ENCODE results near the gene CFDP1.
A peak's percentile ranks its signal among the peaks of the same experiment; 100 is the strongest.

The CFDP1 gene

DNA sequence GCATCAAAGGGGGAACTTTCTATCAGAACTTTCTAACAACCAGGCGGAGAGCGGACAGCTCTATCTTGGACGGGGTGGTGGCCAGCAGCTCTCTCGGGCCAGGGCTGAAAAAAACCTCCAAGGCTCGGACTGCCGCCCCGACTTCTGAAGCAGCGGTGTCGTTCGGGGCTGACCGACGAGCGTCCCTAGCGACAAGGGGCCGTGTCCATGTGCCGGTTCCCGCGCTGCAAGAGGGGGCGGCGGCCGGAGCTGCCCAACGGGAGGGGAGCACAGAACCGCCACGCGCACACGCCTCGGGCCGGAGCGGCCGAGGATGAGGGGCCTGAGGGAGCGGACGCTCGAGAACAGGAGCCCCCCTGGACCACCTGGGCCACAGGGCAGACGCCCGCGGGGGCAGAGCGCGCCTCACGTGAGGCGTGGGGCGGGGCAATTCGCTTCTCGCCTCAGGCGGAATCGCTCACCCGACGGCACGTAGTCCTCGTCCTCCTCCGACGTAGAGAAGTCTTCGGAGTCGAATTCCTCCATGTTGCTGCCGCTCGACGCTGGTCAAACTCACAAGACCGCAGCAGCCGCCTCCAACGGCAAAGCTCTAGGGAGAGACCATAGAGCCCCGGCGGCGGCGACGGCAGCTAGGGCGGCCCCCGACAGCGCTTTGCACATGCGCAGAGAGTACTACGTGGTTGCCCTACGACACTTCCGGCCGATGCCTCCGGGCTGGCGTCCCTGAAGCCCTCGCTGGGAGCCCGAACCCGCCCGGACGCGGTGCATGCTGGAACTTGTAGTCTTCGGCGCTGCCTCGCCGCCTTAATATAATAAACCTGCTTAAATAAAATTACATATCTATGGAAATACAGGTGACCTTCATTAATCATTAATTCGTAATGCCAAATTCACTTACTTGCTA is at the start of gene CFDP1:
CFDP1 (minus strand) TSS at position 676 of the 904 bp plus-strand sequence; CDS start at position 525, 151 bp downstream.
- Histone ChIP-seq H3K9ac (peak within 1 kb of the TSS; percentile 85), H3K4me3 (peak within 1 kb of the TSS; percentile 83), H3K27me3 (no peaks in the 10 kb centered on the region), H3K36me3 (peaks cover 15% of the 10 kb centered on the region), H3K4me1 (peaks cover 32% of the 10 kb centered on the region), H4K20me1 (peaks cover 37% of the 10 kb centered on the region), H3K4me2 (peak within 1 kb of the TSS; percentile 79), H3K9me3 (no peaks in the 10 kb centered on the region), H3K27ac (peak within 1 kb of the TSS; percentile 81)
- no peak for TF ChIP-seq Cebpa-rat (IDR thresholded peaks at IDR 0.05)

DNA sequence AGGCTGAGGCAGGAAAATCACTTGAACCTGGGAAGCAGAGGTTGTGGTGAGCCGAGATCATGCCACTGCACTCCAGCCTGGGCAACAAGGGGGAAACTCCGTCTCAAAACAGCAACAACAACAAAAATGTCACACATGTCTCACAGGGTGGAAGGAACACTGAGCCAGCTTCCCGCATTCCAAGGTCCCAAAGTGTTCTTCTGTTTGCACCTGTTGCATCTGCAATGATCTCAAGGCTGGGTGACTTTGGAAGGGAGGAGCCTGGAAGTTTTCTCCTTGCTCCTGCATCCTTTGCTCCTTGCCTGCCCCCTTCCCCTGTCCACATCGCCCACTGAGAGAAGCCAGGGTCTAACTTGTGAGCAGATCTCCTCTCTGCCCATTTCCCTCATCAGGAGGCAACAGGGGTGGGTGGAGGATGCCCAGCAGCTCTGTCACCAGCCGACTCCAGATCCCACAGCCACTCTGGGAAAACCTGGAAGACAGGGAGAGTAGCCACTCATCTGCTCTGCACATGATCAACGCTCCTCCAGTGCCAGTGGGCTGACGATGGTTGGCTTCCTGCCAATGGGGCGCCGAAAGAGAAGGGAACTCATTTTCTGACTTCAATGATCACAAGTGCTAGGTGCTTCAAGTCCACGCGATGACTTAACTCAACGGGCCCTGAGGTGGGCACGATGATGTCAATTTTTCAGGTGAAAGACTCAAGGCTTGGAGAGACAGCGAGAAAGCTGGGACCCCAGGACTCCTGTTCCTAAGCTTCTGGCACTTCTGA is 49.3 kb upstream of the CFDP1 start:
- no peak overlapping the region for H3K4me2 ChIP-seq

DNA sequence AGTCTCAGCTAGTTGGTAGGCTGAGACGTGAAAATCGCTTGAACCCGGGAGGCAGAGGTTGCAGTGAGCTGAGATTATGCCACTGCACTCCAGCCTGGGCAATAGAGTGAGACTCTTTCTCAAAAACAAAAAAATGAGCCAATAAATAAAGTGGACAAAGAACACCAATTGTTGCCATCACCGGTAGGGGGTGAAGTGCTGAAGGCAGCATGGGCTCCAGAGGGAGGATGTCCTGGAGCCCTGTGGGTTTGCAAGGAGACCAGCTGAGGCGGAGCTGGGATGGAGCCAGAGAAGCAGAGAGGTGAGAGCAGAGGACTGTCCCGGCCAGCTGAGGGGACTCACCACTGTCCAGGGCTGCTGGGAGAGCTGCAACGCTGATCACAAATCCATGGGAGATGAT is 48.2 kb upstream of the CFDP1 start:
- Histone ChIP-seq H3K9me3 (no peaks in the 10 kb centered on the region), H4K20me1 (peaks cover 87% of the 10 kb centered on the region), H3K4me3 (no peak overlapping the region), H3K27ac (no peak overlapping the region), H3K36me3 (peaks cover 82% of the 10 kb centered on the region), H3K4me1 (peaks cover 38% of the 10 kb centered on the region), H3K27me3 (no peaks in the 10 kb centered on the region), H3K9ac (no peak overlapping the region), H3K4me2 (no peak overlapping the region)
- no peak for TF ChIP-seq Cebpa-rat (IDR thresholded peaks at IDR 0.05)

More for the DNA sequence above, 49.3 kb upstream of the CFDP1 start:
- Histone ChIP-seq H3K9me3 (no peaks in the 10 kb centered on the region), H3K9ac (no peak overlapping the region; the same call in 1 of the 2 replicates), H3K27me3 (no peaks in the 10 kb centered on the region), H4K20me1 (peaks cover 91% of the 10 kb centered on the region), H3K36me3 (peaks cover 82% of the 10 kb centered on the region), H3K27ac (0 out of 2 replicates have a peak overlapping the region, but pooled peaks have one; percentile 12), H3K4me3 (no peak overlapping the region), H3K4me1 (peaks cover 49% of the 10 kb centered on the region)
- no peak for TF ChIP-seq Cebpa-rat (IDR thresholded peaks at IDR 0.05)

DNA sequence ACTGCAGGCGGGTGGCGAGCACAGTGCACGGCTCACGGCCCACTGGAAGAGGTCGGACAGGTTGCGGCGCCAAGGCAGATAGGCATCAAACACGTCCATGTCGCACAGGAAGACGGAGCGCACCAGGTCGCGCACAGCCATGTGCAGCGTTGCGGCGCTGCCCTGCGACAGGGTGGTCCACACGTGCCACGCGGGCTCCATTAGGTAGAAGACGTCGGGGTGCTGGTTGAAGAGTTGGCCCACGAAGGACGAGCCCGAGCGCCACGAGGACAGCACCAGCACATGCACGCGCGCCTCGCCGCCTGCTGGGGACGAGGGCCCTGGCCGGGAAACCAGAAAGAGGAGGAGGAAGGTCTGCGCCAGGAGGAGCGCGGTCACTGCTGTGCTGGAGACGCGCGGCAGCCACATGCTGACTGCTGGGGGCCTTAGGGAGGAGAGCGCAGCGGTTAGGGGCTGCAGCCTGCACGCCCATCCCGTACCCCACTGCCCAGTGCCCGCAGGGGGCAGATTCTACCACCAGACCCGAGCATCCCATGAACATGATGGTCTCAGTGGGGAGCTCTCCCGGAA is 46.2 kb upstream of the CFDP1 start:
- Histone ChIP-seq H3K27me3 (no peaks in the 10 kb centered on the region), H3K9ac (no peak overlapping the region), H3K4me1 (peaks cover 18% of the 10 kb centered on the region), H3K9me3 (no peaks in the 10 kb centered on the region), H3K4me3 (no peak overlapping the region), H3K36me3 (peaks cover 100% of the 10 kb centered on the region), H4K20me1 (peaks cover 67% of the 10 kb centered on the region; the same call in 1 of the 2 replicates), H3K4me2 (no peak overlapping the region), H3K27ac (no peak overlapping the region)
- no peak for TF ChIP-seq Cebpa-rat (IDR thresholded peaks at IDR 0.05)

DNA sequence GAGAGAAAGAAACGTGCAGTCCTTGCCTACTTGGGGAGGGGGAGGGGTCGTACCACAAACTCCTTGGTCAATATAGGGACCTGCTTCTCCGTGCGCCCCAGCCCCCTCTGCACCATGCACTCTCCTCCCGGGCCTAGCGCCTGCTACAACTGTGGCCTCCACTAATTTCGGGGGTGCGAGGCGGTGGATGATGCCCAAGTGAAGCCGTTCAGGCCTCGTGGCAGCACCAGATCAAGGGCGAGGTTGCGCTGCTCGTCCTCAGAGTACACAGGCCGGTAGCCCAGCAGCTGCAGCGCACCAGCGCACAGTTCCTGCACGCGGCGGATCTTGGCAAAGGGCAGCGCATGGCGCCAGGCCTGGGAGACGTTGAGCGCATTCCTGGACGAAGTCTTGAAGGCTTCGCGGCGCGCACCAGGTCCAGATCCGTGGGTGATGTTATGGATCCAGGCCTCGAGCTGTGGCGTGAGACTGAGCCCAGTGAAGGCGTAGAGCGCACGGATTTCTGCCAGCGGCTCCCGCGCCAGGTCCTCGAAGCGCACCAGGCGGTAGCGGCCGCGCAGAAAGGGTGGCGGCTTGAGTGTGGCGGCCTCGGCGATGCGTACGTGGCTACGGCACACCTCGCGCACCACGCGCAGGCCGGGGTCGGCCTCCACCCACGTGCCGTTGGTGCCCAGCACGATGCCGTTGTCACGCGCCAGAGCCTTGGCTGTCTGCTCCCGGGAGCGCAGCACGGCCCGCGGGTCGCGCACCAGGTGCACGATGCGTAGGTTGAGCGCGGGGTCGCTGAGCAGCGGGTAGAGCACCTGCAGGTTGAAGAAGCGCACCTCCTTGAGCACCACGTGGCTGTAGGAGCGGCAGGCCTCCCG is 45.4 kb upstream of the CFDP1 start:
- Histone ChIP-seq H3K4me3 (no peak overlapping the region), H3K4me2 (no peak overlapping the region), H4K20me1 (peaks cover 59% of the 10 kb centered on the region; the same call in 1 of the 2 replicates), H3K9me3 (no peaks in the 10 kb centered on the region), H3K36me3 (peaks cover 100% of the 10 kb centered on the region), H3K27ac (no peak overlapping the region), H3K27me3 (no peaks in the 10 kb centered on the region), H3K9ac (no peak overlapping the region), H3K4me1 (peaks cover 10% of the 10 kb centered on the region; the same call in 1 of the 2 replicates)
- TF ChIP-seq Cebpa-rat (IDR thresholded peaks at IDR 0.05), result no peak

DNA sequence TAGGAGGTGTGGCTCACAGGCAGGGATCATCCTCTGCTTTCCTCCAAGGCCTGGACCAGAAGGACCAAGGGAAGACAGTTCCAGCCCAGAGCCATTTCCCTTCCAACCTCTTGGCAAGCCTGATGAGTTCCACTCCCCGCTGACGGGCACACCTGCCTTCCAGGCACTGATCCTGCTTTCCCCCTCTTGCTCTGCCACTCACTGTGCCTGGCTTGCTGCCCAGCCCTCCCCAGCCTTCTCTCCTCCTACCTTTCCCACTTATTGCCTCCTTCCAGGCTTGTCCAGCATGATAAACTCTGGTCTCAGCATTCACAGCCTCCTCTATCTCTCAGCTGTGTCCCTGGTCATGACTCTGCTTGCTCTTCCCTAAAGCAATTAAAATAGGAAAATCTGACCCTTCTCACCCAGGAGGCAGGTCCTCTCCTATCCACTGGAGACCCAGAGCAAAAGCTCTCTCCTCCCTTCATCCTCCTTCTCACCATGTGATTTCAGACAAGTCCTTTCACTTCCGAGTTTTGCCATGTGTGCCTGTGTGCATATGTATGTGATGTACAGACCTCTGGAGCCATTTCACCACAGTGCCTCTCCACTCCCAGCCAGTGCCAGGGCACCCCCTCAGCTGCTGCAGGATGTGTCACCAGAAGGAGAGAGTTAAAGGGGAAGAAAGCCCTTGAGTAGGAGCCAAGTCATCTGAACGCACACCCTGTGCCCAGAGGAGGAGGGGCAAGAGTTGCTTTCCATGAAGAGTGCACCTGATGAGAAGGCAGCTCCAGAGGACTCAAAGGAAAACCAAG is 44.6 kb upstream of the CFDP1 start:
- peaks cover 100% of the 10 kb centered on the region for H3K36me3 ChIP-seq
- H3K9ac ChIP-seq, result no peak overlapping the region
- H3K4me1 ChIP-seq, result peaks cover 2% of the 10 kb centered on the region; the same call in 1 of the 2 replicates
- no peaks in the 10 kb centered on the region for H3K9me3 ChIP-seq
- H3K4me2 ChIP-seq, result no peak overlapping the region
- peaks cover 54% of the 10 kb centered on the region; the same call in 1 of the 2 replicates for H4K20me1 ChIP-seq
- no peak overlapping the region for H3K4me3 ChIP-seq
- no peak overlapping the region for H3K27ac ChIP-seq
- no peak for TF ChIP-seq Cebpa-rat (IDR thresholded peaks at IDR 0.05)
- H3K27me3 ChIP-seq, result no peaks in the 10 kb centered on the region

DNA sequence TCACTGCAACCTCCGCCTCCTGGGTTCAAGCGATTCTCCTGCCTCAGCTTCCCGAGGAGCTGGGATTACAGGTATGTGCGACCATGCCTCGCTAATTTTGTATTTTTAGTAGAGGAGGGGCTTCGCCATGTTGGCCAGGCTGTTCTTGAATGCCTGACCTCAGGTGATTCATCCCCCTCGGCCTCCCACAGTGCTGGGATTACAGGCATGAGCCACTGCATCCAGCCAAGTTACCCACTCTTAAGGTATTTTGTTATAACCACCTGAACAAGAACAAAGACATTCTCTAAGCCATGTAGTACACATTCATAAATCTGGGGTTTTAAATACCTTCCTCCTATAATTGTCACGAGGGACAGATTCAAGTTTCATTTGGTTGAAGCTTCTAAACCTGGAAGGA is 43.5 kb upstream of the CFDP1 start:
- TF ChIP-seq Cebpa-rat (IDR thresholded peaks at IDR 0.05), result no peak
- Histone ChIP-seq H3K36me3 (peaks cover 95% of the 10 kb centered on the region), H3K27me3 (no peaks in the 10 kb centered on the region), H4K20me1 (peaks cover 55% of the 10 kb centered on the region; the same call in 1 of the 2 replicates), H3K4me2 (no peak overlapping the region), H3K9me3 (no peaks in the 10 kb centered on the region), H3K9ac (no peak overlapping the region), H3K4me3 (no peak overlapping the region), H3K4me1 (no peaks in the 10 kb centered on the region), H3K27ac (no peak overlapping the region)

DNA sequence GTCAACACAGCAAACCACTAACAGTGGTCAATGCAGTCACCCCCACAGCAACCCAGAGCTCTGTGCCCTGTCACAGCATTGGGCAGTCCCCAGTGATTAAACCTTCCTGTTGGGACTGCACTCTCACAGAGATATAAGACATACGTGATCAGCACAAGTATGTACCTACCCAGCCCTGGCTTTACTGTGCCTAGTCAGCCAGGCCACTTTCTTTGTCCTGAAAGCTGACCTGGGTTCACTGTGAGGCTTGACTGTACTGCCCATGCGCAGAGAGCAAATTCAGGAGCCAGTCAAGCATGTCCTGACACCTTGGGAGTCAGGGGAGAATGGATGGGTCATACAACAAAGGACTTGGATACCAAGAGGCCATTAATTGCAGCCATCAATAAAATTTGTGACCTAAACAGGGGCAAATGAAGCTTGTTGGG is 42.1 kb upstream of the CFDP1 start:
- peaks cover 43% of the 10 kb centered on the region; the same call in 1 of the 2 replicates for H4K20me1 ChIP-seq
- no peak overlapping the region for H3K9ac ChIP-seq
- H3K27ac ChIP-seq, result no peak overlapping the region
- no peaks in the 10 kb centered on the region for H3K4me1 ChIP-seq
- no peak overlapping the region for H3K4me2 ChIP-seq
- H3K4me3 ChIP-seq, result no peak overlapping the region
- no peaks in the 10 kb centered on the region for H3K9me3 ChIP-seq
- H3K36me3 ChIP-seq, result peaks cover 81% of the 10 kb centered on the region
- no peak for TF ChIP-seq Cebpa-rat (IDR thresholded peaks at IDR 0.05)
- no peaks in the 10 kb centered on the region for H3K27me3 ChIP-seq
